DND-41 (cell line): ENCODE data around the gene PRRT3.

Experiments used
- EZH2 ChIP-seq: IDR thresholded peaks from 3 replicates; pipeline ENCODE4 v1.6.1; 2012; ENCODE audit warnings: borderline replicate concordance, low read depth, mild to moderate bottlenecking, moderate library complexity, low read length, inconsistent platforms; ENCODE audit not compliant: severe bottlenecking
- TF ChIP-seq, protein P1 (sequence below): IDR thresholded peaks from 2 replicates; pipeline ENCODE4 v1.5.1; 2012; ENCODE audit warnings: borderline replicate concordance, low read length, moderate library complexity, mild to moderate bottlenecking; ENCODE audit not compliant: poor library complexity, severe bottlenecking; ENCODE audit errors: extremely low read depth

DNA sequence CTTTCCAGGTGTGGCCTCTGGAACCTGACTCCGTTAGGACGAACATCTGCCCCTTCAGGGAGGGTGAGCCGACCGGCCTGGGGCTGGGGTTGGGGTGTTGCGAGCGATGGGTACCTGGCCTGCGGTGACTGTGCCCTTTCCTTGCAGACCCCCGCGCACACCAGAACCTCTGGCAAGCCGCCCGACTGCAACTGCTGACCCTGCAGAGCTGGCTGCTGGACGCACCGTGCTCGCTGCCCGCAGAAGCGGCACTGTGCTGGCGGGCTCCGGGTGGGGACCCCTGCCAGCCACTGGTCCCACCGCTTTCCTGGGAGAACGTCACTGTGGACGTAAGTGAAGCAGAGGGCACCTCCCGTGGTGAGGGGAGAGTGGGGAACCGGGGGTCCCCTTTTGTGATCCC, 24.1 kb downstream of the PRRT3 start:
- TF ChIP-seq, protein P1, sequence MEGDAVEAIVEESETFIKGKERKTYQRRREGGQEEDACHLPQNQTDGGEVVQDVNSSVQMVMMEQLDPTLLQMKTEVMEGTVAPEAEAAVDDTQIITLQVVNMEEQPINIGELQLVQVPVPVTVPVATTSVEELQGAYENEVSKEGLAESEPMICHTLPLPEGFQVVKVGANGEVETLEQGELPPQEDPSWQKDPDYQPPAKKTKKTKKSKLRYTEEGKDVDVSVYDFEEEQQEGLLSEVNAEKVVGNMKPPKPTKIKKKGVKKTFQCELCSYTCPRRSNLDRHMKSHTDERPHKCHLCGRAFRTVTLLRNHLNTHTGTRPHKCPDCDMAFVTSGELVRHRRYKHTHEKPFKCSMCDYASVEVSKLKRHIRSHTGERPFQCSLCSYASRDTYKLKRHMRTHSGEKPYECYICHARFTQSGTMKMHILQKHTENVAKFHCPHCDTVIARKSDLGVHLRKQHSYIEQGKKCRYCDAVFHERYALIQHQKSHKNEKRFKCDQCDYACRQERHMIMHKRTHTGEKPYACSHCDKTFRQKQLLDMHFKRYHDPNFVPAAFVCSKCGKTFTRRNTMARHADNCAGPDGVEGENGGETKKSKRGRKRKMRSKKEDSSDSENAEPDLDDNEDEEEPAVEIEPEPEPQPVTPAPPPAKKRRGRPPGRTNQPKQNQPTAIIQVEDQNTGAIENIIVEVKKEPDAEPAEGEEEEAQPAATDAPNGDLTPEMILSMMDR = no peak
- TF ChIP-seq EZH2 = no peak
